ENCODE measurements around the gene RADIL.
A peak's percentile ranks its signal among the peaks of the same experiment; 100 is the strongest.

The RADIL gene

DNA sequence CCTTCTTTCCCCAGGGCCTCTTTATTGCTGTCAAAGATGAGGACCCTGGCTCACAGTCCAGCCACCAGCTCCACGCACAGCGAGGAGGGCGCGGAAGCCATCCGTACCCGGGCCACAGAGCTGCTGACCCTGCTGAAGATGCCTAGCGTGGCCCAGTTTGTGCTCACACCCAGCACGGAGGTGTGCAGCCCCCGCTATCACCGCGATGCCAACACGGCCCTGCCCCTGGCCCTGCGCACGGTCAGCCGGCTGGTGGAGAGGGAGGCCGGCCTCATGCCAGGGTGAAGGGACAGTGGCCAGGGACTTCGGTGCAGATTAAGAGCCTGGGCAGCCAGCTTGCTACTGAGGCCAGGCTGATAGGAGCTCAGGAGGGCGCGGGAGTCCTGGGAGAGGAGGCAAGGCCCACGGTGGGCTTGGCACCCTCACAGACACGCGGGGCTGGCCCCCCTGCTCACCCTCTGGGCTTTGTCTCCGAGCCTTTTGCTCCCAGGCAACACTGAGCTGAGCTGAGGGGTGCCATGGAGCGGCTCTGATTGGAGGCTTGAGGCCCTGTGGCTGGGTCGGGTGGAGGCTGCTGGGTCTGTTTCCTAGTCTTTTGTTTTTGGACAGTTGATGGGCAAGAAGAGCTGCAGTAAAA lies 92.3 kb downstream of the RADIL start:
- DNase-seq: no peak

DNA sequence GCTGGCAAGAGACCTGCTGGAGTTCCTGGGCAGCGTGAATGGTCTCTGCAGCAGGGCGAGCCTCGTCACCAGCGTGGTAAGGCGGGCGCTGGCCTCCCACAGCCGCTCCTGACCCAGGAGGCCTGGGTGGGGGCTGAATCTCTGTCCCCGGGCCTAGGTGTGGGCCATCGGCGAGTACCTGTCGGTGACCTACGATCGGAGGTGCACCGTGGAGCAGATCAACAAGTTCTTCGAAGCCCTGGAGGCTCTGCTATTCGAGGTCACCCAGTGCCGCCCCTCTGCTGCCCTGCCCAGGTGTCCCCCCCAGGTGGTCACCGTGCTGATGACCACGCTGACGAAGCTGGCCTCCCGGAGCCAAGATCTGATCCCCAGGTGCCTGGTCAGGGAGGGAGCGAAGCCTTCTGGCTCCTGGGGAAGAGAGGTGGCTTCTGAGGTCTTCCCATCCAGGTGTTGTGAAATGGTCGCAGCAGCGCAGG lies 93.0 kb downstream of the RADIL start:
- DNase-seq: no peak

DNA sequence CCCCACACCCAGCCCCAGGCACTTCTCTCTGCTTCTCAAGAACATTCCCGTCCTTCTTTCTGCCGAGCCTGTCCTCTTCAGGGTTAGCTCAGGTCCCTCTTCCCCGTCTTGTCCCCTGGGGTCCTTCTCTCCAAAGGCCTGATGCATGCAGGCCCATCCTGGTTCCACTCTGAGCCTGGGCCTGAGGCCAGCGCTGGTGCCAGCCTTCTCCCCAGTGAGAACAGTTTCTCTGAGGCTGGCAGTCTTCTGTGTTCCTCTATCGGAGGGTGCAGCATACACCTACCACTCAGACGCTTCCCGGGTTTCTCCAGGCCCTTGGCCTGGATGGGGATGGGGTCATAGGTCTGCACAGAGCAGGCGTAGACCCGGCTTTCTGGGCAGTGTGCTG lies 93.4 kb downstream of the RADIL start:
- no peak for DNase-seq

DNA sequence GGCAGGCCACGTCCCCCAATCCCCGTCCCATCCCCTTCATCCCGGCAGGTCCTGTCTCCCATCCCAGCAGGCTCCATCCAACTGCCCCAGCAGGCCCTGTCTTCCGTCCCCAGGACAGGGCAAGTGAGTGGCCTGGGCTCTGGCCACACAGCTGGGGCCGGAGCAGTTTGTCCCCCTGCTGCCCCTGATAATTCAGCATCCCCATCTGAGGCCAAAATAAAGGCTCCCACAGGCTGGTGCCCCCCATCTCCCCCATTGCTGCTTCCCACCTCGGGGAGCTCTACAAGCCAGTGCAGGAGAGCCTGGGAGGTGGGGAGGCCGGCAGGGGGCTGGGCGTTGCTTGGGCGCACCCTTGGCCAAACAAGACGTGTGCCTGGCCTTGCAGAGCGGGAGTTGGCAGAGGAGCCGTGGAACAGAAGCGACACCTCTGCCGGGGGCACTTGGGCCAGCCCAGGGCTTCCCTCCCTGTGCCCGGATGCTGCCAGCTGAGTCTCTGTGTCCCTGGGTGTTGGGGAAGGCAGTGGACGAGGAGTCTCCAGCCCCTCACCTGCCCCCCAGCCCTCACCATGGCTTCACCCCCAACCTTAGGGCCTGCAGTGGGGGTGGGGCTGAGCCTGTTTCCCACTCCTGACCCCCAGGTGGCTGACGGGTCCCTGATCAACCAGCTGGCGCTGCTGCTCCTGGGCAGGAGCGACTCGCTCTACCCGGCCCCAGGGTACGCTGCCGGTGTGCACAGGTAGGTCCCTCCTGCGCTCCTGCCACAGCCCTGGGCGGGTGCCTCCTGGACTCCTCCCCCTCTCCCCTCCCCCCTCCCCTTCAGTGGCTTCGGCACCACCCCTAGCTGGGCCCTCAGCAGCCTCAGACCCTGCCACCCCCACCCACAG lies 94.1 kb downstream of the RADIL start:
- DNase-seq: no peak

DNA sequence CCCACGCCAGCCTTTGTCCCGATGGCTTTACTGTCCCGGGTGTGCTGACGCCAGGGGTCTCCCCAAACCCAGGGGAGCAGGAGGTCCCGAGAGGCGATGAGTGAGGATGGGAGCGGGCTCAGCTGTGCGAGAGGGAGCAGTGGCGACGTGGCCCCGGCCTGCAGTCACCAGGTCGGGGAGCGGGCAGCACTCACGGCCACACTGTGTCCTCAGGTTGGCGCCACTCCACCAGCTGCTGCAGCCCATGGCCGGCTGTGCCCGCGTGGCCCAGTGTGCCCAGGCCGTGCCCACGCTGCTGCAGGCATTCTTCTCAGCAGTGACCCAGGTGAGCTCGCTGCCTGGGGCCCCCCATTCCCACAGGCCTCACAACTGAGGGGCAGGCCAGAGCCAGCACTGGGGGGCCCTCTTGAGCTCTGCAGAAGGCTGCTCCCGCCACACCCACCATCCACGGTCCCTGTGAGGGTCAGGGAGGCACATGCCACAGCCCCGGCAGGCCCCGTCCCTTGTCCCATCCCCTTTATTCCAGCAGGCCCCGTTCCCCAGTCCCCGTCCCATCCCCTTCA lies 94.8 kb downstream of the RADIL start:
- no peak for DNase-seq

DNA sequence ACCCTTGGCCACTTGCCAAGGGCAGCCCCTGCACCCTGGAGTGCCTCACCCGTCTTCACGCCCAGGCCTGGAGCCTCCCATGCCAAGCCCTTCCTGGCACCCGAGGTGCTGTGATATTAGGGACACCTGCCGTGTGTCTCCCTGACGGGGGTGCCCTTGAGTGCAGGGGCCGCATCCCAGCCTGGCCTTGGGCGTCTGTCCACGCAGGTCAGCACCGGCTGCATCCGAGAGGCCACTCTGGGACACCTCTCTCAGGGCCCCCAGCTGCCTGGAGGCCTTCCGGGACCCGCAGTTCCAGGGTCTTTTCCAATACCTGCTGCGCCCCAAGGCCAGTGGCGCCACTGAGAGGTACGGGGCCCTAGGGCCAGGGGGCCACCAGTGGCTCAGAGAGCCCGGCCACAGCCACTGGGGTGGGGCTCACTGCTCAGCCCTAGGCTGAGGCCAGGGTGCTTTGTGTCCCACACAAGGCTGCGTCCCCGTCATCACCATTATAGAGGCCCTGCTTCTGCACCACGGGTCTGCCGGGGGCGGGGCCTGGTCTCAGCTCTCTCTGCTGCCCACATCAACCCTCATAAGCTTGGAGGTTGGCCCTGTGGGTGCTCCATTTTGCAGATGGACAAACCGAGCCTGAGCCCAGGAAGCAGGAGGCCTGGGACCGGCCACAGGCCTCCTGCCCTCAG lies 95.4 kb downstream of the RADIL start:
- no peak for DNase-seq

DNA sequence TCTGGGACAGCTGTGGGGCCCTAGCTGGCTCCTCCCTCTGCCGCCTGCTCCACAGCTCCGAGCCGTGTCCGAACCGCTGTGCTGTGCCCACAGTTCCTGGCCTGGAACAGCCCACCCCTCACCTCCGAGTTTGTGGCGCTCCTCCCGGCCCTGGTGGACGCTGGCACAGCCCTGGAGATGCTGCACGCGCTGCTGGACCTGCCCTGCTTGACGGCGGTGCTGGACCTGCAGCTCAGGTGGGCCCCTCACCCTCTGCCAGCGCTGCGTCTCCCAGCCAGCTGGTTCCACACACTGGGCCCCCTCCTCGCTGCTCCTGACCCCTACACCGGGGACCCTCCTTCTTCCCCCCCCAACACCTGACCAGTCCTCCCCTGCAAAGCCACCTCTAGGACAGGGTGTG lies 96.0 kb downstream of the RADIL start:
- DNase-seq: no peak

DNA sequence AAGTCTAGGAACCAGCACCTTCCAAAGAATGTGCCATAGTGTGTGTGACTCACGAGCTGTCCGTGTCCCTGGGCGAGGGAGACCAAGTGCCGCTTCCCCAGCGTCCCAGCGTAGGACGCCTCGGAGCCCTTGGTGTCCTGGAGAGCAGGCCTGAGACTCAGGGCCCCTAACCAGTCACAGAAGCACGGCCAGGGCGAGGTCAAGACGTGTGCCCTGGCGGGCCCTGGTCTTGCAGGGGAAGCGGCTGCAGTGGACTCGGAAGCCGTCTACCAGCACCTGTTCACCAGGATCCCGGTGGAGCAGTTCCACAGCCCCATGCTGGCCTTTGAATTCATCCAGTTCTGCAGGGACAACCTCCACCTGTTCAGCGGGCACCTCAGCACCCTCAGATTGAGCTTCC lies 97.5 kb downstream of the RADIL start:
- no peak for DNase-seq

DNA sequence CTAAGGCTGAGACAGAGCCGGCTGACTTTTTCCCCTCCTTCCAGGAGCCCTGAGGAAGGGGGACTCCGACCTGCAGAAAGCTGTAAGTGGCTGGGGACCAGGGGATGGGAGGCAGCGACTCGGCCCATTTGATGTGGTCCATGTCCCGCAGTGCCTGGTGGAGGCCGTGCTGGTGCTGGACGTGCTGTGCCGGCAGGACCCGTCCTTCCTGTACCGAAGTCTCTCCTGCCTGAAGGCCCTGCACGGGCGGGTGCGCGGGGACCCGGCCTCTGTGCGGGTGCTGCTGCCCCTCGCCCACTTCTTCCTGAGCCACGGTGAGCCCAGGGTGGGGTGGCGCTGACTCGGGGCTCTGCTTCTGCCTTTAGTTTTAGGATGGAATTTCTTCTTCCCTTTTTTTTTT lies 98.1 kb downstream of the RADIL start:
- DNase-seq: no peak

DNA sequence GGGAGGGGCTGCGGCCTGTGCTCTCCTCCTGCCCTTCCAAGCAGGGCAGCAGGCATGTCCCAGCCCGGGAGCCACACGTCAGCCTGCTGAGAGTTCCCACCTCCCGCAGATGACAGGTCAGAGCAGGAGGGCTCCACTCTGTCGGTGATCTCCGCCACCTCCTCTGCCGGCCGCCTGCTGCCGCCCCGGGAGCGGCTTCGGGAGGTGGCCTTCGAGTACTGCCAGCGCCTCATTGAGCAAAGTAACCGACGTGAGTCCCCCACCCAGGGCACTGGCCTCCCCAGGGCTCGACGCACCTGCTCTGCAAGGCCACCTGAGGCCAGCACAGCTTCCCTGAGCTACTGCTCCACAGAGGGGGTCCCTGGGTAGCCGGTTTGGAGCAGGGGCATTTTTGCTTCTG lies 98.7 kb downstream of the RADIL start:
- DNase-seq: no peak

DNA sequence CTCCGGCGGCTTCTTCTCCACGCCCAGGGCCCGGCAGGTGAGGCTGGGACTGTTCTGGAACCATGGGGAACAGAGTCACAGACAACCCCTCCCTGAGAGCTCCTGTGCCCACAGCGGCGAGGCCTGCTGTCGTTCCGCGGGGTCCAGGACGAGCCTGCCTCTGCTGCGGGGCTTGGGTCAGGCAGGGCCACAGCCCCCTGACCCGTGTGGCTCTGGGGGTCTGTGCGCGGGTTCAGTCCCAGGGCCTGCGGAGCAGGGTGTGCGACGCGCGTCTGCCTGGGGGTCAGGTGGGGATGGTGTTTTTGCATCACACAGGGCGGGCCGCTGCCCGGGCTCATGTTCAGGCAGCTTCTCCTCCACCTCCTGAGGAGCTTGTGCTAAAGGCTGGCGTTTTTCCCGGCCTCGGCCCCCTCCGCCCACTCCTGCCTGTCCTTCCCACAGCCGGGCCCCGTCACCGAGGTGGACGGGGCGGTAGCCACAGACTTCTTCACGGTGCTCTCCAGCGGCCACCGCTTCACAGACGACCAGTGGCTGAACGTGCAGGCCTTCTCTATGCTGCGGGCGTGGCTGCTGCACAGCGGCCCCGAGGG lies 99.7 kb downstream of the RADIL start:
- DNase-seq: no peak

DNA sequence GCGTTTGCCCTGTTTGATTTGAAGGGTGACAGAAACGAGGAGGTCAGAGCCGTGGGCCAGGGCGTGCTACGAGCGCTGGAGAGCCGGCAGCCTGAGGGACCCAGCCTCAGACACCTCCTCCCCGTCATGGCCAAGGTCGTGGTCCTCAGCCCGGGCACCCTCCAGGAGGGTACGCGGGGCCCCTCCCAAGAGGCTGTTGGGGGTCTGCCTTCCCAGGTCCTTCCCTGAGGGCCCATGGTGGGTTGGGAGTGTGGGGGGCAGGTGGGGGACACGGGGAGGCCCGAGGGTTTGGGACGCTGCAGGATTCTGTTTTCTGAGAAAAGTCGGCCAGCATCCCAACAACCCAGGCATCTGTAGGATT lies 100.2 kb downstream of the RADIL start:
- no peak for DNase-seq

DNA sequence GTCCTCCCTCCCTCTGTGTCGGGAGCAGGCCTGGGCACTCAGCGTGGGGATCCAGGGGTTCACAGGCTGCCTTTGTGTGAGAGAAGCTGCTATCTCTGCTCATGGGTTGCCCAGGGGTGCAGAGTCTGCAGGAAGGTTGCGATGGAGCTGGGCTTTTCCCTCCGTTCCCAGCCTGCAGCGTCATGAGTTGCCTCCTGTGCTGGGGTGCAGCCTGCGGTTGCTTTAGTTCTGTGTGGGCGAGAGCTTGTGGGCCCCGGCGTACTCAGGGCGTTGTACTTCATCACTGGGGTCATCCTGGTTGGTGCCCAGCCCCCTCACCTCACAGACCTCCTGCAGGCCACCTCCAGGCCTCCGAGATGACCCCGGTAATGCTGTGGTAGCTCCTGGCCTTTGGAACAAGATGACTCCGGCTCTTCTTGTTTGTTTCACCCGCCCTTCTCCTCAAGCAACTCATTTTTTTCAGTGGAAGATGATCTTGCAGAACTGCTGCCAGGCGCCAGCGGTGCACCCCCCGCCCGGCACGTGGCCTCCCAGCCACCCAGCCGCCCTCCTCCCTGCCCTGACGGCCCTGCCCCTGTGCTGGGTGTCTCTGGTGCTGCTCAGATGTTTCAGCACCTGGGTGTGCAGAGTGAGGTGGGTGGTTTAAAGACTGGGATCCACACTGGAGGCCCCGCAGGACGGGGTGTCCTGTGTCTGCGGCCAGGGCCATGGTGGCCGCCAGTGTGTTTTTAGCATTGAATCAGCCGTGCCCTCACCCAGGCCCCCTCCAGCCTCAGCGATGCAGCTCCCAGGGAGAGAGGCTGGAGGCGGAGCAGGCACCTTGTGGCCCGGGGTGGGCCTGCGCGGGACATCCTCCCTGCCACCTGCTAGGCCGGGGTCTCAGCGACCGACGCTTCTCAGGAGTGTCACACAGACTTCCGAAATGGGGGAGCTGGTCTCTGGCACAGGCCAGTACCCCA lies 100.9 kb downstream of the RADIL start:
- no peak for DNase-seq

DNA sequence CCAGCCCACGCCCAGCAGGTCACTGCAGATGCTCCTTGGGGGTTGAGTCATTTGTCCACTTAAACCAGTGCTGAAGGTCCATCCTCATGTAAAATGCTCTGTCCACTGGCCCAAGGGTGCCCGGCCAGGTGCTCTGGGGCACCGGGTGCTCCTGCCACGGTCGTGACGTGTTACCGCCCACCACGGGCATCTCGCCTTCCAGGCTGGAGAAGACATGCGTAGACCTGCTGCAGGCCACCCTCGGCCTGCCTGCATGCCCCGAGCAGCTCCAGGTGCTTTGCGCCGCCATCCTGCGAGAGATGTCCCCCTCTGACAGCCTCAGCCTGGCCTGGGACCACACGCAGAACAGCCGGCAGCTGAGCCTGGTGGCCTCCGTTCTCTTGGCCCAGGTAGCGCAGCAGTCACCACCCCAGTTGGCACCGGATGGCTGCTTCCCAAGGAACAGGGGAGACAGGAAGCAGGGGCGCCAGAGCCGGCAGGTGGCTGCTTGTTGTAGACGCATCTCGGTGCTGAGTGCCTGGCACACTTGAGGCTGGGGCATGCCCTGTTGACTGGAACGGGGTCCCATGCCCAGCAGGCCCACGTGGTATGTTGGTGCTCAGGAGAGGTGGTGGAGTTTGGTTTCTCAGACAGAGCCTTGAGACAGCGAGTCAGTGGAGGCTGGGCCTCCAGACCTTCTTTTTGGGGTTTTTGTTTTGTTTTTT lies 102.0 kb downstream of the RADIL start:
- no peak for DNase-seq

DNA sequence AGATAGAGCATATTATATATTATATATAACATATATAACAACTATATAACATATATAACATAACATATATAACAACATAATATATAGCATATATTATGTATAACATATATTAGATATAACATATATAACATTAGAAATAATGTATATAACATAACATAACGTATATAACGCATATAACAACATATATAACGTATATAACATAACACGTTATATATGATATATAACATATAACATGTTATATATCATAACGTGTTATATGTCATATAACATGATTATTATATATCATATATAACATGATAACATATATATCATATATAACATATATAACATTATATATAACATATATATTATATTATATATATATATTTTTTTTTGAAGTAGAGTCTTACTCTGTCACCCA lies 104.4 kb downstream of the RADIL start:
- no peak for DNase-seq

DNA sequence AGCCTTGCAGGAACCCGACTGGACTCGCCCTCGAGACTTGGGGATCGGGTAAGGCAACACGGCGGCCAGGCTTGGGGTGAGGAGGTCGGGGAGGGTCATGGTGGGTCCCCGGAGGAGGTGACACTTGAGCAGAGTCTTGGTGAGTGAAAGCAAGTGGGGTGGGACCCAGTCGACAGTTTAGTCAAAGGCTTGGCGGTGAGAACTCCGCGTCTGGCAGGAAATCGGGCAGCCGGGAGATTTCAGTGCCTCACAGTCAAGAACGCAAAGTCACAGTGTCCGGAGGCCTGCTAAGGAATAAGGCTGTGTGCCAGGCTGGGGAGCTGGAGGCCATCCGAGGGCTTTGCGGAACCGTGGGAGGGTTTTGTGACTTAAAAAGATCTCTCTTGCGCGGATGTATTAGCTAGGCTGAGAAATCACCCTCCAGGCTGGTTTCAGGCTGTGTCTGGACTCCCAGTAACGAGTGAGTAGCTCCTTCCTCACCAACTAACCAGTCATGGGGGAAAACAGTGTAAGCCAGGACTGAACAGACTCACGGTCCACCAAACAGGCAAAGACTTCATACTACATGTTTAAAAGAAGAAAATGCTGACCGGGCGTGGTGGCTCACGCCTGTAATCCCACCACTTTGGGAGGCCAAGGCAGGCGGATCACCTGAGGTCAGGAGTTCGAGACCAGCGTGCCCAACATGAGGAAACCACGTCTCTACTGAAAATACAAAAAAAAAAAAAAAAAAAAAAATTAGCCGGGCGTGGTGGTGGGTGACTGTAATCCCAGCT lies 107.5 kb downstream of the RADIL start:
- DNase-seq: peak; percentile 69

DNA sequence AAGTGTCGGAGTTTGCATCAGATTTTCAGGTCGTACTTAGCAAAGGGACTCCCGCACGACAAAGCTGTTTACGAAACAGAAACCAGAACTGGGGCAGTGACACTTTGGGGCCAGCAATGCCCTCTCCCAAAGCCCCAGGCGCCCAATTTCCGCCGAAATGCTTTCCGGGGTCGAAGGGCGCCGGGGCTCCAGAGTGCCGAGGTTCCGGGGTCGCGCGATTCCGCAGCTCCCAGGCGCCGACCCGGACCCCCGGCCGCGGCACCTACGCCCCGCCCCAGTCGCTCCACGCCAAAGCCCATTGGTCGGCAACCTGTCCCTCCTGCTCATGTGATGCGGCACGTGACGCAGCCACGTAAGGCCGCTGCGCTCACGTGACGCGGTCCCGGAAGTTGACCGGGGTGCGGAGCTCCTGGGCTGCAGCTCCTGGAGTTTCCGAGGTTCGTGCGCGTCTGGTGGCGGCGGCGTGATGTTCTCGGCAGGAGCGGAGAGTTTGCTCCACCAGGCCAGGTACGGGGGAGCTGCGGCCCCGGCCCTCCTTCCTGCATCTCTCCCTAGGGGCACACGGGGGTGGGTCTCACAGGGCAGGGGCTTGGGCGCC lies 108.2 kb downstream of the RADIL start, which contains the start of gene AP5Z1:
Gene AP5Z1, plus strand, starts transcription at position 374 of the 598 bp plus-strand sequence. Its CDS starts 93 bp downstream, at position 467.
- DNase-seq: peak; percentile 95

DNA sequence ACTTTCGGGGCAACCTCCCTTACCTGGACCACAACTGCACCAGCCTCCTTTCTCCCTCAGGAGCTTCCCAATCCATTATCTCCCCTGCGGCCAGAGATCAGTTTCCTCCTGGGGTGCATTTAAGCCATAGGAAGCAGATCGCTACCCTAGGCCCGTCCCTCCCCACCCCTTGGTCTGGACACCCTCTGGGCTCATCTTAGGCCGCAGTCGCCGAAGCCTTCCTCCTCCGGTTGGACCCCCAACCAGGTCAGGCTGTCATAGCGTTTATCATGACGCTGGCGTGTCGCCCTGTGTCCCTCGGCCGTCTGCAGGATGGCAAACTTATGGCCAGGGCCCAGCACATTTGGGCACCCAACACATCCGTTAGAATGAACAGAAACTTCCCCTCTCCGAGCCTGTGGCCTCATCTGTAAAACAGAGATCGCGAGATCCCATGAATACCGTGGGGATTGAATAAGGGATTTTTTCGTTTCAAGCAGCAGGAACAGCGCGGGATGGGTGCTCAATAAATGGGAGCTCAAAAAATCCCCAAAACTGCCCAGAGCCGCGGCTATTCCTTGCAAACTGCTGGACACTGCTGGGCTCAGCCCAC lies 108.8 kb downstream of the RADIL start:
- DNase-seq: peak; percentile 38

DNA sequence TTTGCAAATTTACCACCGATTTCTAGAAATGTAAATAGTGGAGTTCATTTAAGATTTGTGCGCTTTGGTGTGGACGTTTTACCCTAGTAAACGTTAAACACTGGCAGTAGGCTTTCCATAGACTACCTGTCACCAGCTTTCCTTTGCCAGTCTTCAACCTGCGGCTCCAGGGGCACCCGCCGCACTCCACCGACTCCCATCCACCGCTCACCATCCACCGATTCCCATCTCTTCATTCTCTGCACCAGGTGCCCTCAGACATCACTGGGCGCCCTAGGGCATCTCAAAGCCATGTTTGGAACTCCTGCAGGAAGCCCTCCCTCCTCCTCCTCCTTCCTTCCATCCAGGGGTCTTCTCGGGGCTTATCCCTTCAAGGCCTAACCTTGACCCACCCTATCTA lies 109.5 kb downstream of the RADIL start:
- no peak for DNase-seq

Measured in CD4-positive, alpha-beta T cell treated with Interleukin-17A for 4 hours (primary cell).